Myocyte (in vitro differentiated cells): ENCODE data around the gene HBS1L. TPM values are rescaled to one million over a fixed set of nuclear protein-coding genes. Genes with fewer than 3 reads are reported as not detected.

Source experiments
- DNase-seq: peaks from one replicate; pipeline ENCODE4 v3.0.0-alpha.2; 2012; ENCODE audit warnings: low read depth
- total RNA-seq: library from RNA; depleted of rRNA; stranded (reverse); fragments of >200 nt; gene quantifications from 2 replicates; pipeline ENCODE4 v1.2.3, GENCODE V29; 2014

Gene HBS1L
- total RNA-seq, 1 donor from 2014 or later = 164 TPM

GRCh38 chr6:134954272-134955000 lies 100.2 kb downstream of the HBS1L start:
- DNase-seq = peak; percentile 33

GRCh38 chr6:134951494-134952263 lies 102.9 kb downstream of the HBS1L start:
- DNase-seq = no peak

- DNase-seq = no peak
These were observed 104.1 kb downstream of the HBS1L start for GRCh38 chr6:134950482-134950881.

GRCh38 chr6:134949927-134950326 lies 104.7 kb downstream of the HBS1L start, which contains the start of gene ALDH8A1:
TSS of gene ALDH8A1 (minus strand) at chr6:134950101. CDS start at chr6:134950053, 48 bp downstream.
- DNase-seq = no peak

GRCh38 chr6:134948691-134949090 lies 105.9 kb downstream of the HBS1L start:
- DNase-seq = no peak

GRCh38 chr6:134948142-134948541 lies 106.5 kb downstream of the HBS1L start:
- no peak for DNase-seq

GRCh38 chr6:134945045-134945444 lies 109.6 kb downstream of the HBS1L start:
- no peak for DNase-seq

- DNase-seq = no peak
These were observed 111.0 kb downstream of the HBS1L start for GRCh38 chr6:134943522-134944111.

- no peak for DNase-seq
These were observed 115.7 kb downstream of the HBS1L start for GRCh38 chr6:134938896-134939295.

- peak; percentile 6 for DNase-seq
These were observed 117.2 kb downstream of the HBS1L start for GRCh38 chr6:134937426-134937825.

- DNase-seq = peak; percentile 33
These were observed 117.7 kb downstream of the HBS1L start for GRCh38 chr6:134936931-134937330.

GRCh38 chr6:134936476-134936875 lies 118.1 kb downstream of the HBS1L start:
- DNase-seq = no peak

- no peak for DNase-seq
These were observed 119.7 kb downstream of the HBS1L start for GRCh38 chr6:134934793-134935485.

- DNase-seq = no peak
These were observed 121.8 kb downstream of the HBS1L start for GRCh38 chr6:134932535-134933470.

- no peak for DNase-seq
These were observed 122.5 kb downstream of the HBS1L start for GRCh38 chr6:134932098-134932497.

- DNase-seq = no peak
These were observed 124.2 kb downstream of the HBS1L start for GRCh38 chr6:134930463-134930862.

GRCh38 chr6:134928151-134928900 lies 126.3 kb downstream of the HBS1L start:
- DNase-seq = no peak

- no peak for DNase-seq
These were observed 128.8 kb downstream of the HBS1L start for GRCh38 chr6:134925800-134926199.

GRCh38 chr6:134921721-134922261 lies 132.8 kb downstream of the HBS1L start:
- peak; percentile 32 for DNase-seq
